Osteocyte (in vitro differentiated cells): ENCODE measurements around the gene GTSE1. TPM values are rescaled to one million over a fixed set of nuclear protein-coding genes. Genes with fewer than 3 reads are reported as not detected.

Source experiments
- DNase-seq: peaks from one replicate; pipeline ENCODE4 v3.0.0; 2021; ENCODE audit warnings: mixed read lengths; ENCODE audit not compliant: unreplicated experiment; ENCODE audit errors: extremely low spot score
- H3K27ac Mint-ChIP-seq: one replicate; pipeline ENCODE4 v1.8.0; 2021; ENCODE audit warnings: mild to moderate bottlenecking, mixed read lengths; ENCODE audit not compliant: unreplicated experiment
- H3K27me3 Mint-ChIP-seq: one replicate; pipeline ENCODE4 v1.8.0; 2021; ENCODE audit warnings: mixed read lengths; ENCODE audit not compliant: unreplicated experiment
- H3K36me3 Mint-ChIP-seq: one replicate; pipeline ENCODE4 v1.8.0; 2021; ENCODE audit warnings: mixed read lengths; ENCODE audit not compliant: unreplicated experiment
- H3K4me1 Mint-ChIP-seq: one replicate; pipeline ENCODE4 v1.8.0; 2021; ENCODE audit warnings: mixed read lengths; ENCODE audit not compliant: unreplicated experiment
- H3K4me3 Mint-ChIP-seq: one replicate; pipeline ENCODE4 v1.8.0; 2021; ENCODE audit warnings: mild to moderate bottlenecking, moderate library complexity, mixed read lengths; ENCODE audit not compliant: unreplicated experiment
- H3K9me3 Mint-ChIP-seq: one replicate; pipeline ENCODE4 v1.8.0; 2021; ENCODE audit warnings: mixed read lengths; ENCODE audit not compliant: unreplicated experiment
- CTCF ChIP-seq: fragments of 200-600 bp; sonication (generic); IDR thresholded peaks from 2 replicates; pipeline ENCODE4 v1.5.0; 2021; ENCODE audit warnings: antibody characterized with exemption, mild to moderate bottlenecking, moderate library complexity
- total RNA-seq: library from RNA; stranded (reverse); gene quantifications from 2 replicates; pipeline ENCODE4 v1.2.1, GENCODE V29; 2021

GTSE1 gene
- total RNA-seq, 1 donor from 2014 or later: 9.4 TPM

GRCh38 chr22:46347646-46348045 is 51.0 kb downstream of the GTSE1 start:
- H3K27me3 Mint-ChIP-seq: no peaks in the 10 kb centered on the region
- H3K36me3 Mint-ChIP-seq: peaks cover 43% of the 10 kb centered on the region
- TF ChIP-seq CTCF: no peak

GRCh38 chr22:46348099-46348695 is 51.5 kb downstream of the GTSE1 start:
- no peak overlapping the region for H3K4me3 Mint-ChIP-seq
- no peak for TF ChIP-seq CTCF
- peaks cover 42% of the 10 kb centered on the region for H3K36me3 Mint-ChIP-seq
- H3K9me3 Mint-ChIP-seq: no peaks in the 10 kb centered on the region
- H3K4me1 Mint-ChIP-seq: peaks cover 5% of the 10 kb centered on the region
- no peak overlapping the region for H3K27ac Mint-ChIP-seq
- H3K27me3 Mint-ChIP-seq: no peaks in the 10 kb centered on the region
- DNase-seq: no peak

More at GRCh38 chr22:46347646-46348045, 51.0 kb downstream of the GTSE1 start:
- Mint-ChIP-seq H3K27ac (no peak overlapping the region), H3K4me1 (peaks cover 1% of the 10 kb centered on the region), H3K9me3 (no peaks in the 10 kb centered on the region), H3K4me3 (no peak overlapping the region)
- no peak for DNase-seq

- TF ChIP-seq CTCF: no peak
- DNase-seq: no peak
- H3K27me3 Mint-ChIP-seq: no peaks in the 10 kb centered on the region
- H3K27ac Mint-ChIP-seq: no peak overlapping the region
- H3K9me3 Mint-ChIP-seq: no peaks in the 10 kb centered on the region
- H3K4me3 Mint-ChIP-seq: no peak overlapping the region
- peaks cover 36% of the 10 kb centered on the region for H3K36me3 Mint-ChIP-seq
- peaks cover 5% of the 10 kb centered on the region for H3K4me1 Mint-ChIP-seq
These were observed 52.6 kb downstream of the GTSE1 start for GRCh38 chr22:46349238-46349637.

GRCh38 chr22:46349681-46350080 is 53.0 kb downstream of the GTSE1 start:
- no peaks in the 10 kb centered on the region for H3K9me3 Mint-ChIP-seq
- peaks cover 5% of the 10 kb centered on the region for H3K4me1 Mint-ChIP-seq
- H3K27ac Mint-ChIP-seq: no peak overlapping the region
- no peak for TF ChIP-seq CTCF
- no peak for DNase-seq
- no peak overlapping the region for H3K4me3 Mint-ChIP-seq
- H3K36me3 Mint-ChIP-seq: peaks cover 35% of the 10 kb centered on the region
- no peaks in the 10 kb centered on the region for H3K27me3 Mint-ChIP-seq

- DNase-seq: no peak
- H3K27me3 Mint-ChIP-seq: no peaks in the 10 kb centered on the region
- H3K4me1 Mint-ChIP-seq: peaks cover 5% of the 10 kb centered on the region
- H3K36me3 Mint-ChIP-seq: peaks cover 35% of the 10 kb centered on the region
- H3K9me3 Mint-ChIP-seq: no peaks in the 10 kb centered on the region
- no peak overlapping the region for H3K27ac Mint-ChIP-seq
- TF ChIP-seq CTCF: no peak
- no peak overlapping the region for H3K4me3 Mint-ChIP-seq
These were observed 53.5 kb downstream of the GTSE1 start for GRCh38 chr22:46350121-46350520.
